Dermis microvascular lymphatic vessel endothelial cell (primary cell): ENCODE measurements around the gene GRB7. TPM values are rescaled to one million over a fixed set of nuclear protein-coding genes. Genes with fewer than 3 reads are reported as not detected.

Experiments used
- DNase-seq, 2 donors: peaks; one replicate each; pipeline versions ENCODE4 v3.0.0 to v3.0.0-alpha.2; 2010; ENCODE audit warnings: low read depth in 2 of 2
- total RNA-seq: library from RNA; depleted of rRNA; stranded (reverse); fragments of >200 nt; gene quantifications from 2 replicates; pipeline ENCODE4 v1.2.1, GENCODE V29; 2014

Gene GRB7
- total RNA-seq, 1 donor from 2014 or later, result not detected

DNA sequence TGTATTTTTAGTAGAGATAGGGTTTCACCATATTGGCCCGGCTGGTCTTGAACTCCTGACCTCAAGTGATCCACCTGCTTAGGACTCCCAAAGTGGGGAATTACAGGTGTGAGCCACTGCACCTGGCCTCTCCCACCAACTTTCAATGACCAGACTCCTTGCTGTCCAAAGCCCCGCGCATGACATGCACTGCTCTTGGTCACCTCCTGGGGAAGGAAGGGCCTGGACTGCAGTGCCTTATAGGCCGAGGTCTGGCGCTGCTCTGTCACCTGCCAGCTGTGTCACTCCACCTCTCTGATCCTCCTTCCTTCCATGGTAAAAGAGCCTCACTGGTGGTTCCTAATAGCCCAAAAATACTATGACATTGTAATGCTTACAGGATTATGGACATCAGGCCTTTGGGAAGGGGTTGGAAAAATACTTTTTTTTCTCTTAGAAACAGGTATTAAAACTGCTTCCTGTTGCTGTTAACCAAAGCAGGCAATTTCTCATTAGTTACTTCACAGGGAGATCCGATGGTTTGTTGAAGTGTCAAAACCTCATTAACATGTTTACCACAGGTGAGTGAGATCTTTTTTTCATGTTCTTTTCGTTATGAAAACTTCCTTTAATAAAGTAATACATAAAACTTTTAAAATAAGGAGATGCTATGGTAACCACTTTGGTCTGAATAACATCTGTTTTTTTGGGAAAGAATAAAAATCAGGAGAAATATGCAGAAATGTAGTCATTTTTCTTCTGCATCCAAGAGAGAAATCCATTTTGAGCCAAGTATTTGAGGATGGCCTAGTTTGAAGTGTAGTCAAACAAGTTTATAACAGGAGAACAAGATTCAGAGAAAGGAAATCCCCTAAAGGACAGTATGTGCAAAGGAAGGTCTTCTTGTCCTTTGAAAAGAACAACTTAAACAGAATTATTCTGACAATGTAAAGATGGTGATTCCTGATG, 35.5 kb downstream of the GRB7 start:
- DNase-seq, result no peak

DNA sequence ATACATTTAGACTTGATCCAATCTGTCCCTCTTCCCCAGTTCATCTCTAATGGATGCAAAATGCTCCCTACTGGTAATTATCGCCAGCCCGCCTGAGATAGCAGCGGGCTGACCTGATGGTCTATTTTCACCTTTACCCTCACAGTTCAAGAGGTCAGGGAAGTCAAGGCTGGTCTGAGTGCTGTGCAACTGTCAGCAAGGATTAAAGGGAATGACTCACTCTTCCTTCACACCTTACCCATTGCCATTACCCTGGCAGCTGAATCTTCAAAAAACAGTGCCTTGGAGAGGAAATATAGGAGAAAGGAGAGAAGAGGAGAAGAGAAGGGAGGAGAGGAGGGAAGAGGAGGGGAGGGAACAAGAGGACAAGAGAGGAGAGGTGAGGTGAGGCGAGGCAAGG, 36.3 kb downstream of the GRB7 start:
- DNase-seq, result no peak

DNA sequence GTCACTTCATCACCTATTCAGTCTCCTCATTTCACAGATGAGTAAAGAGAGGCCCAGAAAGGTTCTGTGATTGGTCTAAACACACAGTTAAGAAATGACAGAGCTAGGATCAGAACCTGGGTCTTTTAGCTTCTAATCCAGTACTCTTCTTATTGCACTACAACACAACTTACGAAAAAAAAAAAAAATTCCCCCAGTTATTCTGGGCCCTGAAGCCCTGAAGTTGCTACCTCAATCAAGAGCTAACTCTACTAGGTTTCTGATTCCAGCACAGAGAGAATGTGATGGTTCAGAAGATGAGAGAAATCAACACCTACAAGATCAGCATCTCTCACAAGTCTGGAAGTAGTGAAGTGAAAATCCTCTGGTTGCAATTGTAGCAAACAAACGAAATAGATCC, 37.3 kb downstream of the GRB7 start:
- no peak for DNase-seq

DNA sequence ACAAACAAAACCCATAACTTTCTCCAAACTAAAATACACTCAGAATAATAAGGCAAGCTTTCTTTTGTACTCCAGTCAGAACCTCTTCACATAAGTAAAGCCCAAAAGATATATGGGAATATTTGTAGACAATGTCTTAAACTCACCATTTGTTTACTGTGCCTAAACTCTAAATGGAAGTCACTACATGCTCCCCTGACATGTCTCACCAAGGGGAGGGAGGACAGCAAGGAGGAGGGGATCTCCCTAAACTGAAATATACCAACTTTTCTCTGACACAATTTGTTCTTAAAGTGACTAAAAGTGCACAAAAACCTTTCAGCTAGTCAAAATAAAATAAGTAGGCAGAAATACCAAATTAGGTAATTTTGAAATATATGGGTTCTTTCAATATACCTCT, 38.5 kb downstream of the GRB7 start:
- DNase-seq, result no peak

DNA sequence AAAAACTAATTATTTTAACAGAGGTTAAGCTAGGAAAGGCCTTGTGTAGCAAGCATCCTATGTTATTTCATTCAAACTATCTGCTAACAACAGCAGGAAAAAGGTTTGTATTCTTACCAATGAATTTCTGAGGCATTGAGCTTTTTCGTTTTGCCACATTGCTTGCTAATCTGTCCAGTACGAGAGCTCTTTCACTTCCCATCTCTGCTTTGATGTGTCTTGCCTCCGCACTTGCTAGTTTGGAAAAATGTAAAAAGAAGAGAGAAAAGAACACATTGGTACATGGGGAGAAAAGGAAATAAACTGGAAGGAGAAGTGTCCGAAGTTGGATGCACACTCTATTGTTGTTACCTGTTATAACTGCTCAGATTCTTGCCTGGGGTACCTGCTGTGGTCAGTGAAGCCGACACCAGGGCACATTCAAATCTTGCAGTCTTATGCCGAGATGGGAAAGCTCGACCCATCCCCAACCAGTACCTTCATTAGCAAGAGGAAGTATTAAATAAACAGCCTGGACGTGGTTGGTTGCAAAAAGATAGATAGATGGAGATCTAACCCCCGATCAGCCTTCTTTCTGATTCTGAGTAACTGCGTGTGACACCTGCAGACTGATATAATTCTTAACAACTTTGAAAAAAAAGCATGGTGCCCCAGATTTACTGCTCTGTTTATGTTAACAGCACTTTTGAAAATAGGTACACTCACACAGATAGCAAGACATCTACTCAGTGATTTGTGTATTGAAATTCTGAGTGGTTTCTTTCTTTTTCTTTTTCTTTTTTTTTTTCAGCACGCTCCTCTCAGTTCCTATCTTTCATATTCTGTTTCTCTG, 40.0 kb downstream of the GRB7 start:
- no peak for DNase-seq

DNA sequence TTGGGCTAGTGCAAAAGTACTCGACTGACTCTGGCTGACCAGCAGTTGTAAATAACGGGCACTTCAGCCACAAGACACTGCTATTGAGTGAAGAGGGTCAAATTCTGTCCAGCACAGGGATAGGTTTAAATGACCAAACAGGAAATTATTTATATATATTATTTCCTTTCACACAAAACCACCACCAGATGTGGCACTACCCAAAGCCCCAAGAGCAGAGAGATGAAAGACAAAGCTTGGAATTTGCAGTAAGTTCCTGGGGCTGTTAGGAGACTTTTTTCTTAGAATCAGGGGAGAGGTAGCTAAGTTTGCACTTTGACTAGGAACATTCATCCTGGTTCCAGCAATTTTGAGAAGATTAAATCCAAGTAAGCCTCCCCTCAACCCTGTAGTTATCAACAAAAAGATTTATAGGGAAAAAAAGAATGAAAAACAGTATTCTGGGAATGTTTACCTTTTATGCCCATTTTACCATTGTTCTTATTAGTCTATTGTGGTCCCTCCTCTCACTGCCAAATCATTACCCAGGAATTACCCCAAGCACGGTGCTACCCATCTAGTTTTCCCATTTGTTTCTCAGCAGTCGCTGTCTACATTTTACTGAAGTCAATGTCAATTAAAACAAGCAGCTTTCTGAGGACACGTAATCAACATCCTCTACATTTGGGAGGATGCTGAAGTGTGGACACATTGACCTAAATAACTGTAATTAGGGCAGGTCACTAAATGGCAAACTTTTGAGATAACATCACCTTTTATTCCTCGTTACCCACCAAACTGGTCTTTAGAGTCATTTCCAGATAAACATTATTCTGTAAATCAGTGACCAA, 43.5 kb downstream of the GRB7 start:
- peak in 1 of 2 donors; percentile 5 for DNase-seq

DNA sequence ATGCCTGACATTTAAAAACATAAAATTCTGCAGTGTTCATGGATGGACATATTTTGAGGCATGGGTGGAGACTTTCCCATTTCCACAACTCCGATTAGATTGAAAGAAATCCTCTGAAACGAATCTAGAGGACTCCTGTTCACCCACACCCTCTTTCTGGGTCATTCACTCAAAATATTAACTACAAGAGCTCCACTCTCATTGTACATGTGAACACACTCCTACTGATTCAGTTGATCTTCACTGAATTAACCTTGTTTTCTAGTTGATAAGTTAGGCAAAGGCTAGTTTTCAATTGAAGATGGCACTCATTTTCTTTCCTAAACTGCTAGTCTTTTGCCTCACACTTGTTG, 44.1 kb downstream of the GRB7 start:
- DNase-seq, result no peak

DNA sequence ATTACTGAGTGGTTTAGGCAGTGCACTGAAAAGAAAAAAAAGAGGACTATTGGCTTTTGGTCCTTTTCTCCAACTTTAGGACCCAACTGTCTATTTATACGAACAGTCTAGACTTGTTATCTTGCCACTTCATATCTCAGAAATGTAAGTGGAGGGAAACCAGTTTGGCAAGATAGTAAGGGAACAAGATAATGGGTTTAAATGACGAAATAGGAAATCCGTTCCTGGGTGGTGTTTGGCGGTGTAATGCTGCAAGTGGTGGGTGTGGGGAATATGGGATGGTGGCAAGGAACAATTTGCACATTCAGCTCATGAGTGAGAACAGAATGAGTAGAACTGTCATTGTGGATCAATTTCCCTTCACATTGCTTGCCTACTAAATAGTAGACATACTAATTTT, 44.7 kb downstream of the GRB7 start:
- DNase-seq, result no peak

DNA sequence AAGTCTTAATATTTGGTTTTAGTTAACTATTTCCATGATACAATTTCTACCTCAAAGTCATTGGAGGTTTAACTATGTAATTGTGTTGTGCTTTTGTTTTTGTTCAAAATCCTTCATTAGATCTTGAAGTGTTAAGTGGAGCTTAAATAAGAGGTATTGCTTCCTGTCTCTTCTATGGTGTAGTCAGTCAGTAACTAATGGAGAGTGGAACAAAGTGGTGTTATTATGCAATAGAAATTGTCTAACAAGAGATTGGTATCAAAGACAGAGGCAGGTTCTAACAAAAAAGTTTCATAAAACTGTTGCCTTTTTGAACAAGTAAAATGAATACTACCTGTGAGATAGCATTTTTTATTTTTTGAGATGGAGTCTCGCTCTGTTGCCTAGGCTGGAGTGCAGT, 45.2 kb downstream of the GRB7 start:
- DNase-seq, result no peak

DNA sequence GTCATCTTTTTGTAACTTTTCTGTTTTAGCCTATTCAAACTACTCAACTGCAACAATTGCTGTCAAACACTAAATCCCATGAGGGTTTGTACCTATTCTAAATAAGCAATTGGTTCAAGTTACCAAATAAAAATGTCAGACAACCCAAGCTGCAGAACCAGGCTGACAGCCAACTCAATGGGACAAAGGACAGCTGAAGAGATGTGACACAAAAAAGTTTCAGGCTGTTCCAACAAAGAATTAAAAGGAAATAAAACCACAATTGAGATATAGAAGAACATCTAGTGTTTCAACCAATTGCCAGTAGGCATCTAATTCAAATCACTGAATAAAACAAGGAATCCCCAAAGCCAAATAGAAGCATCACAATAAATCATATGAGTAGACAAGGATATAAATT, 49.3 kb downstream of the GRB7 start:
- DNase-seq, result no peak

DNA sequence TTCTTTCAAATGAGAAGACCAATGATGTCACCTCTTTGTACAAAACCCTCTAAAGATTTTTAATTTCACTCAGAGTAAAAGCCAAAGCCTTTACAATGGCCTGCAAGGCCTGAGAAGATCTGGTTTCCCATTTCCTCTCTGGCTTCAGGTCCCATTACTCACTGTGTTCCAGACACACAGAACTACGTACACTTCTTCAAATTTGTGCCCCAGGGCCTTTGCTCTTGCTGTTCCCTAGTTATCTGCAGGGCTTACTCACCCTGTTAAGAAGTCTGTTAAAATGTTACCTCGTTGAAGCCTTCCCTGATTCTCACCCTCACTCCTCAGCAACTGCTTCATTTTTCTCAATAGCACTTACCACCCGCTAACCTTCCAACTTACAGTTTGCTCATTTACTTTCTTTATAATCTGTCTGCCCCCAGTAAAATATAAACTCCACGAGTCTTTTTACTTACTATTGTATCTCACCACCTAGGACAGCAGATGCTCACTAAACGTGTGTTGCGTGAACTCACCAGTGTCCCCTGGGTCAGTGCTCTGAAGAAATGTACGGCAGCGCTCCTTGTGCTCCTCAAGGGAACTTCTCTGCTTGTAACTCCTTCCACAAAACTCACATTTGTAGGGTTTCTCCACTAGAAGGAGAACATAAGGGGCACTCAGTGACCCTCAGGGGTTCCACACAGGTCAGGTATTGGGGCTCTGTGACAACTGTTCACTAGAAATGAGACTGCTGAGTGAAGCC, 50.2 kb downstream of the GRB7 start:
- DNase-seq, result no peak

DNA sequence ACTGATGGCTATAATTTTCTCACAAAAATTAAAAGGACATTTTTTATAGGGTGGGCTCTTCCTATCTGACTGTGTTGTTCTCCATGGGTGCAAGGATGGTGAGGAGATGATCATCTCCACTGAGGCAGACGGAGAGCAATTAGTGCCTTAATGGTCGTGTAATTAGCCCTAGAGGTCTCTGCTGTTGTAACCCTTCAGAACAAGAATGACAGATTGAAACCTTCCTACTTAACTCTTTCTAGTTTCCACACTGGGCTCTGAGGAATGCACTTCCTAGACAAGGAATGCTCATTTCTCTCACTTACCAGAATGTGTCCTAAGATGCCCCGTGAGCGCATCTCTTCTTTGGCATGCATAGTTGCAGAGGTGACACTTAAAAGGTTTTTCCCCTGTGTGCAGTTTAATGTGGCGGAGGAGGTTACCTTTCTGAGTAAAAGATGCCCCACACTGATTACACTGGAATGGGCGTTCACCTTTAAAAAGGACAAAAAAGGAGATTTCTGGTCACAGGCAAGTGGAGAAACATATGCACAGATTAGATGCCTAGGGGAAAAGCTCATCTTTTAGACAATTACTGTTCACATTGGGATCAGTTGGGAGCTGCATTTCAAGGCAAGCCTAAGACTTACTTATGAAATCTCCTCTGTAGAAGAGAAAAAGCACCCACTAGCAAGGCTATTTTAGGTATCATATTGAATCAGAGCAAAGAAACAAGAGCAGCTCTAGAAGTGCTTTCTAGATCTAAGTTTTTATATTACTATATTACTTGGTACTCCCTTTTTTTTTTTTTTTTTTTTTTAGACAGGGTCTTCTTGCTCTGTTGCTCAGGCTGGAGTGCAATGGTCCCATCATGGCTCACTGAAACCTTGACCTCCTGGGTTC, 53.6 kb downstream of the GRB7 start:
- DNase-seq, result no peak

DNA sequence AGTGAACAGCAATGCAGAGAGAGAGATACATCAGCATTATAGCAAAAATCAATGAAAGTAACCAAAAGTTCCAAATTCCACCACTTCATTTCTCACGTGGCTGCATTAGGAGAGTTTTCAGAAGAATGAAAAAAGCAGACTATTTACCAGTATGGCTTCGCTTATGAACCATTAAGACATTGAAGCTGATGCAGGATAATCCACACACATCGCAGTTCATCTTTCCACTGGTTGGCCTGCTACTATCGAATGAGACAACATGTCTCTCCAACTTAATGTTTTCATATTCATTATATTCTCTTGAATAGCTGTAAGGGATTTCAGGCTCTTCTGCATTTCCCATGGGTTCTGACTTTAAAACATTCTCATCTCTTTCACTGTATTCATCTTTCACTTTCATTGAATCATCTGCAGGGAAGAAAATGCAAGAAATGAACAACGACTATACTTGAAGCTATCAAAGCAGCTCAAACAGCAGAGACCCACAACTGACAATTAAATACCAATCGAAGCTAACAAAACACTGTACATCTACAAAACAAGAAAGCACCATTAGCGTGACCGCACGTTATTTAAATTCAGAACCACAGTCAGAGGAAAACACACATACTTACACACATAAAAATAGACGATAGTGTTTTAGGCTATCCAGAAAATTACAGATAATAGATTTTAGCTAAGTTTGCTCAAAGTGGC, 54.9 kb downstream of the GRB7 start:
- no peak for DNase-seq

DNA sequence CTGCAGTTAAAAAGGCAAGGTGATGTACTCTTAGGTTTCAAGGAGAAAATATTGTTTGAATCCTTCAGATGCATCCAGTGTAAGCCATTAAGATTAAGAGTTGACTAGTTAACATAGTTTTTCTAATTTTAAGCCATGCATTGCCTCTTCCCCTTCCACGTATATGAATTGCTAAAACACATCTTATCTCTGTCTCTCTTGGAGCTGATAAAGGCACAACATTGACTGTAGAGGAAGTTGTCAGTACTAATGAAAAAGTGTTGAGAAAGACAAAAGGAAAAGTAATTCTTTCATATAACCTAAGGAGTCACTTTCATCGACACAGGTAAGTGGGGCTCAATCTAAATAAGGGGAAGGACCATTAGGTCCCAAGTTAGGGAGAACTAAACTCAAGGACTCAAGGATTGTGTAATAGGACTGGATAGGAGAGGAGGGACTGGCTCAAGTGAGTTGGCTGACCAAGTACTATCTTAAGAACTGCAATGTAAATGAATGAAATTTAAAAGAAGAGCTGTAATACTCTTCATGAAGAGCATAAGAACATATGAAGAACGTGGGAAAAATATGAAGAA, 55.6 kb downstream of the GRB7 start:
- no peak for DNase-seq

DNA sequence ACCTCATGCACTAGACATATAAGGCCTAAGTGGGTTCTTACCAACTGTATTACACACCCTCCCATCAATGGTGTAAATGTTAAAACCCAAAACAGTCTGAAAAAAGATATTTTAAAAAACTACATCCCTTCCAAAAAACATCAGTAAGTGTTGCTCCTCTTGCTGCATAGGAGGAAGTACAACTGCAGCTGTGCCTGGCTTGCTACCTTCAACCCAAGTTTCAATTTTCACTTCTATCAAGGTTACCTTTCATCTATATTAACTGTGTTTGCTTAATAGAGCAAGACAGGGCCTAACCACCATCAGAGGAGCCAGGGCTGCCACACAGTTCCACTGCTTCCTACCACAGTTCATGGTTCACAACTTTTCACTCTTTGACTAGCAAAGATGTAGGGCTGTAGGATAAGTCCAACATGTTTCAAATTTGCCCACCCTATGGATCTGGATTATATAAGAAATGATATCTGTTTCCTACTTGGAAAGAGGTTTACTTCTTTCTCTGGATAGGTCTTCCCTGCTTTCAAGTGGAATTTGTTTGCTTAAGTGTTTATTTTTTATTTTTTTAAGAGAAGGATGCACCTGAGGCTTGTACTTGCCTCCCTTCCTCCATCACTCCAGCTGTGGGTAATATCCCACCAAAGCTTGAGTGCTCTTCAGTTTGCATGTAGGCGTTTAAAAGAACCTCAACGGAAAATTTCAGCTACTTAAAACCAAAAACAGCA, 56.7 kb downstream of the GRB7 start:
- no peak for DNase-seq
